AG08395 (cell line): ENCODE results near the gene MLXIP.

Experiments used
- DNase-seq: peaks from one replicate; pipeline ENCODE4 v3.0.0; 2012; ENCODE audit warnings: mixed read lengths, low spot score

Gene MLXIP

GRCh38 chr12:122126342-122126635 lies 47.7 kb downstream of the MLXIP start:
- DNase-seq: no peak

- DNase-seq: no peak
Observed at GRCh38 chr12:122126713-122127597, 48.4 kb downstream of the MLXIP start.

GRCh38 chr12:122127839-122128238 lies 49.3 kb downstream of the MLXIP start:
- no peak for DNase-seq

GRCh38 chr12:122128481-122128880 lies 49.9 kb downstream of the MLXIP start:
- DNase-seq: no peak

GRCh38 chr12:122129131-122129530 lies 50.6 kb downstream of the MLXIP start:
- no peak for DNase-seq

- DNase-seq: no peak
Observed at GRCh38 chr12:122130150-122130549, 51.6 kb downstream of the MLXIP start.

GRCh38 chr12:122133192-122133950 lies 54.8 kb downstream of the MLXIP start:
- no peak for DNase-seq

- DNase-seq: no peak
Observed at GRCh38 chr12:122135437-122136031, 57.0 kb downstream of the MLXIP start.

GRCh38 chr12:122137229-122137628 lies 58.7 kb downstream of the MLXIP start:
- no peak for DNase-seq

- DNase-seq: no peak
Observed at GRCh38 chr12:122137681-122138080, 59.1 kb downstream of the MLXIP start.

GRCh38 chr12:122138181-122138580 lies 59.6 kb downstream of the MLXIP start:
- DNase-seq: no peak

- no peak for DNase-seq
Observed at GRCh38 chr12:122138616-122139015, 60.1 kb downstream of the MLXIP start.

GRCh38 chr12:122139266-122139665 lies 60.7 kb downstream of the MLXIP start:
- DNase-seq: no peak

- DNase-seq: no peak
Observed at GRCh38 chr12:122139941-122140340, 61.4 kb downstream of the MLXIP start.

GRCh38 chr12:122140467-122141257 lies 62.1 kb downstream of the MLXIP start:
- no peak for DNase-seq

GRCh38 chr12:122141911-122142725 lies 63.6 kb downstream of the MLXIP start:
- DNase-seq: no peak

- DNase-seq: no peak
Observed at GRCh38 chr12:122142857-122143256, 64.3 kb downstream of the MLXIP start.

- no peak for DNase-seq
Observed at GRCh38 chr12:122144885-122145284, 66.3 kb downstream of the MLXIP start.

- DNase-seq: no peak
Observed at GRCh38 chr12:122145505-122146330, 67.2 kb downstream of the MLXIP start.

- DNase-seq: no peak
Observed at GRCh38 chr12:122147514-122148290, 69.1 kb downstream of the MLXIP start.
